NCI-H1417 (cell line): ENCODE data around the gene AXDND1.
"Not testable (repeated sequence)": the region's sequence is repeated elsewhere in the genome, so short reads cannot be mapped to it uniquely, and the experiment has no call there.

Experiments used
- DNase-seq, 3 experiments: peaks; one replicate each; lab custom pipeline; 2025; lab: John Stamatoyannopoulos, UW

Gene AXDND1, protein sequence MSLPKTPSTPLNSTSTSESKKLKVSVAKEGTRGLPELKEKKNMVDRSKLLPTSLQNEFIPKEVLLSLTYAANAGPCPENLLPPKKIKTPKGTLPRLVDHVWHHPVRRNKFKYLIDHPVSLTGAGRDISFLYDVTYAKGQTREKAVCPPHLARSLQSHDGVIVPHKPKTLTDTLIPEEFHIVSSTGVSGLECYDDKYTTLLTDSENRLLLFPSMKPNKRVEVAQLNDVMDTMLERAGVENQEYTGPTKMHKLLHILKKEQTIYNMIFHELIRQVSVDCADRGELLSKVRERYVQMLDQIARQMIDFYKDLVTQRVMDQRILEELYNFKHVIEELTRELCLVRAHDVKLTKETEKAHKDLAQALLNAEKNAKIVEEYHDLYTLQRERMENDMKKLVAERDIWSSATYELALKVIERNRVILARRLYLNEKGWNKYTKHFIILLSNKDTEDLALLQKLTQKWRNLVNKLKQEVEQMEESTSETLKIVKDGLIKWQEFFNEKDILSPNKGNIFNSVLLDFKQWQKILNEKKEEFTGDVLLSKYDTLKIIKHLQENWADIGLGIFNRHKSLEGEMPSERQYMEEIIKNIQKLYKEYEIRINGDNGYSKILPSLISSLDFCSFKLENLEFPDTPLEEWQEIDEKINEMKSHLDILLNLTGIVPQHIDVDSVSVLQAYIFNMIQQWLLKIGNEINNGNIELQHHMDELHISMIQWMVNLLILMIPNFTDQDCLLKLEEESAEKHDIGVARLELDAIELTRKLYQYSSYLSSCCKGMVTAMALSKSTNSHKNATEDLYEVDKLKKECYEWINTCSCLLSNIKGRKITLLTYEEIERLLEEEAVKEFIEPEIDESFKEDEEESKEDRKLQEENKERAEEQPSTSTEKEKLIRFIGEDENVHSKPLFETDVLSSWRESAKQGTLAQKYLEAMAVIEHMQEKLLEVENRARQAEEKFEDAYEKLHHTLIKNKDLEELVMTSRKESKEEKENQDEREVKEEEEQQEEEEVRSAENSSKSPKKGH

DNA sequence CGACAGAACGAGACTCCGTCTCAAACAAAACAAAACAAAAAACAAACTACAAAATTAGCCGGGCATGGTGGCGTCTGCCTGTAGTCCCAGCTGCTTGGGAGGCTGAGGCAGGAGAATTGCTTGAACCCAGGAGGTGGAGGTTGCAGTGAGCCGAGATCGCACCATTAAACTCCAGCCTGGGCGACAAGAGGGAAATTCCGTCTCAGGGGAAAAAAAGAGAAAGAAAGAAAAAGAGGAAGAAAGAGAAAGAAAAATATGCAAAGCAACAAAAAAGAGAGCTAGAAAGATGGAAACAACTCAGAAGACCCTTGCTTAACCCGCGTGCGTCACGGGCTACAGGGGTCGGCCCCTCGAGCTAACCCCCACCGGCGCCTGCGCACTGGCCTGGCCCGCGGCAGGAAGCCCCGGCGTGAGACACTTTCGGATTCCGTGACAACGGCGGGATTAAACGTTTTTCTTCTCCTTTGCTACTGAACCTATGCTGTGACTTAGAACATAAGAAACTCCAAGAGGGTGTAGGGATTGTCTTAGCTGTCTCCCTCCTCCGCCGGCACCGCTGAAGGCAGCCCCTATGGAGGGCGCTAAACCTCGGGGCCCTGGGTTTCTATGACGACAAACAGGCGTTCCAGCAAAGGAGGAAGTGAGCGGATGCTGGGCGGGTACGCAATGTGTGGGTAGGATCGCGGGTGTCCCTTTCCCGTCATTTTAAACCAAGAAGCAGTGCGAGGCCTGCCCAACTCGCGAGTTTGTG, at the start of gene AXDND1:
TSS of gene AXDND1 (plus strand) at position 630 of the 751 bp plus-strand sequence. CDS start 539 bp downstream, outside the sequence.
- DNase-seq: peak; percentile 90 to 92 (median 91)

DNA sequence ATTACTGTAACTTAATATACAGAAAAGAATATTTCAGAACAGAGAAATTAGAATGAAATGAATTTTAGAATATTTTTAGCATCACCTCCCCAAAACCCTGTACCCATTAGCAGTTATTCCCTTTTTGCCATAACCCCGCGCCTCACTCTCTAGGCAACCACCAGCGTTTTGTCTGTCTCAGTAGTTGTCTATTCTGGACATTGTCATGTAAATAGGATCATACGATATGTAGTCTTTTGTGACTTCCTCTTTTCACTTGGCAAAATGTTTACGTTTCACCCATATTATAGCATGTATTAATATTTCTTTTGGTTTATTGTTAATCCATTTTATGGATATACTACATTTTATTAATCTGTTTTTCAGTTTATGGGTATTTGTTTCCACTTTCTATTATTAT, 47.3 kb upstream of the AXDND1 start:
- no peak for DNase-seq

DNA sequence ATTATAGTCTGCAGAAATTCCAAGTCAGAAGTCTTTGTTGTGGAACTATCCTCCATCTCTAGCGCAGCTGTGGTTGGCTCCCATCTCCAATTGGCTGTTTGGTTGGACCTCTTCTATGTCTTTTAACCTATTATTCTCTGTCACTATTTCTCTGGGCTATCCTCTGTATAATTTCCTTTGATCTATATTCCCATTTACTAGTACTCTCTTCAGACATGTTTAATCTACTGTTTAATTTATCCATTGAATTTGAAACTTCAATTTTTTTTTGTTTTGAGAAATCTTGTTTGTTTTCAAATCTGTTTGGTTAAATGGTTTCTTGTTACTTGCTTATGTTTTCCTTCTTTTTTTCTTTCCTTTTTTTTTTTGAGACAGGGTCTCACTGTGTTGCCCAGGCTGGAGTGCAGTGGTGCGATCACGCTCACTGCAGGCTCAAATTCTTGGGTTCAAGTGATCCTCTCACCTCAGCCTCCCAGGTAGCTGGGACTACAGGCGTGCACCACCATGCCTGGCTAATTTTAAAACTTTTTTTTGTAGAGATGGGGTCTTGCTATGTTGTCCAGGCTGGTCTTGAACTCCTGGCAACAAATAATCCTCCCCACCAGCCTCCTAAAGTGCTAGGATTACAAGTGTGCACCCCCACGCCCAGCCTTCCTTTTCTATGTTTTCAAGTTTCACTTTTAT, 44.1 kb upstream of the AXDND1 start:
- DNase-seq: no peak

DNA sequence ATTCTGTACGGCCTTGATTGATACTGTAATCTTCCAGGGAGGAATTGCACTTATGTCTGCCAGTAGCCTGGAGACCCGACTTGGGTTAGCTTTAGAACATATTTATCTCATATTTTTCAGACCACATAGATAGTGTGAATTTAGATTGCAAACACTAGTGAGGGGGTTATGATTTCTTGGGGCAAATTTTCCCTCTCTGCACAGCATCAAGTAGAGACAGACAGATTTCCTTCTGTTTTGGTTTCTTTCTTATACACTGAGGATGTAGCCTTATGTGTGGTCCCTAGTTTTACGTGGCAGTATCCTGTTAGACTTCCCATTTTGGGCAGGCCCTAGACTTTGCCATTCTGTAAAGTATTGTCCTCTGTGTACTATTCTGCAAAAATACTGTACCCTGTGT, 43.2 kb upstream of the AXDND1 start:
- DNase-seq: no peak

DNA sequence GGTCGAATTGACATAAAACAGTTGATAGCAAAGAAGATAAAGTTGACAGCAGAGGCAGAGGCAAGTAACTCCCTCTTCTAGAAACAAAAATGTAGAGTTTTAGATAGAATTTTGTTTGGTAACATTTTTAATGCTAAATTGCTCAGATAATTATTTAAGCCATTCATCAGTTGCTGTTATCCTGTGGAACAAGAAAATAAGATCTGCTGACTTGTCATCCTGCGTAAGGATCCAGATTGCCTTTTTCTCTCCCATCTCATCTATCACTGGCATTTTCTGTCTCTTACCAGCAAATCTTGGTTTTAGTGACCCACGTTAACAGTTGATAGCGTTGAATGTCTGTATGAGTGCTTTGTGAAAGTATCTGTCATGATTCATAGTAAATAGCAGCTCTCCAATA, 42.3 kb upstream of the AXDND1 start:
- DNase-seq: no peak

DNA sequence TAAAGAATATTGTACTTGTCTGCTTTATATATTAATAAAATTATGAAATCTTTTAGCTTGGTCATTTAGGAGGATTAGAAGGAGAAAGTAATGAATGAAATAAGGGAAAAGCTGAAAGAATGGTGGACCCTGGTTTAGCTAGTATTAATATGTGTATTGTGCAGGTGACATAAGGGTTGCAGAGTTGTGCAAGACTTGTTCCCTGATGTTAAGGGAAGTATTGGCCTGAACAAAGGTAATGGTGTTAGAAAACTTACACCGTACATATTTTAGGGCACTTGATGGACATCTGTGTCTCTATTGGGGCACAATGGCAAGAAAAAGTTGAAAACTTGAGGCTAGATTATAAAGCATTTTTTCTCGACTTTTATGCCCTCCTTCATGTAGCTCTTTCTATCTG, 39.9 kb upstream of the AXDND1 start:
- no peak for DNase-seq

DNA sequence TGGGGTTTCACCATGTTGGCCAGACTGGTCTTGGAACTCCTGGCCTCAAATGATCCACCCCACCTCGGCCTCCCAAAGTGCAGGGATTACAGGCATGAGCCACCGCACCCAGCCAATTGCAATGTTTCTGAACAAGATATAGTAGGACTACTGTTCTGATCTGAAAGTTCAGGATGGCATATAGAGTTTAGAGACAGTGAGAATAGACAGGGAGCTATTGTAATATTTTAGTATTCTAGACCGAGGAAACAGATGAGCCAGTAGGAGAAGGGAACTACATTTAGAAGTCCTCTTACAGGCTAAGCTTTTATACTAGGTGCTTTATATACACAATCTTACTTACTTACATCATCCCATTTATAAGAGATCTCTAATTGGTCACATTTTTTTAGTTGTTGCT, 39.0 kb upstream of the AXDND1 start:
- DNase-seq: no peak

DNA sequence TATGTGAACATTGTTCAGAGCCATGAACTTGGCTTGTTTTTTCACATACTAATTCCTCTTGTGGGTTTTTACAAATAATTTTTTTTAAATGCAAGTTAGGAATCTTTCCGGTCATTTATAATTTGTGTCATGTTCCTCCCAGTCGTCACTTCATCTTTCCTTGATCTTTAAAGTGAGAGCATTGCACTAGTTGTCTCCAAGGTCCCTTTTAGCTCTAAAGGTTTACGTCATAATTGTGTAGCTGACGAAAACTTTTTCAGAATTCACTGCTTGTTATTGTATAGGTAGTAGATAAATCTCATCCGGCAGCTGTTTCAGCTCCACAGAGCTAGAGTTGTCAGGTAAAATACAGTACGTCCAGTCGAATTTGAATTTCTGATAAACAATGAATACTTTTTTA, 38.6 kb upstream of the AXDND1 start:
- no peak for DNase-seq

DNA sequence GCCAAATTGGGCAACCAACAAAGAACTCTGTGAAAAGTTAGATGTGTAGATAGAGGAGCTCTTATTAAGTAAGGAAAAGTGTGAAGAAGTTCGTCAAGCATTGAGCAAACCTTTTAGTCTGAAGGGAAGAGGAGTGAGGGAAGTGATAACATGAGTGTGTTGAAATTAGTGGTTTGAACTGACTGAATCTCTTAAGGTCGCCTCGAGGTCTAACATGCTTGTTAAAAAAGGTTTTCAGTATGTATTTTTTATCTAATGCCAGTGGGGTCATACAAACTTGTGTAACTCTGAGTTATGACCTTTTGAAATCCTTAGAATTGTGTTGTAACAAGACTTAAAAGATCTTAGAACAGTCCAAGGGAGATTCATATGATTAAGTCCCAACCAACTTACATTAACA, 38.1 kb upstream of the AXDND1 start:
- DNase-seq: no peak

DNA sequence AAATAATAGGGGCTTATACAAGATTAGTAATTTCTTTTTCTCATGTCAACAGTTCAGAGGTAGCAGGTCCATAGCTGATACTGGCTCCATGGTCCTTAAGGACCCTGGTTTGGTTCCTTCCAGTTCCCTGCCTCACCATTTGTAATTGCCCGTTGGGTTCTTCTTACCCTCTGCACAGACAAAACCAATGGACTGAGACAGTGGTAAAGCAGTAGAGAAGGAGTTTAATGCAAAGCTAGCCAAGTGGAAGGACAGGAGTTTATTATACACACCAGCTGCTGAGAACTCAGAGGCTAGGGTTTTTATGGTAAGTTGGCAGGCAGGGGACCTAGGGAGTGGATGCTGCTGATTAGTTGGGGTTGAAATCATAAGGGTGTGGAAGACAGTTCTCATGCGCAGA, 35.9 kb upstream of the AXDND1 start:
- no peak for DNase-seq

DNA sequence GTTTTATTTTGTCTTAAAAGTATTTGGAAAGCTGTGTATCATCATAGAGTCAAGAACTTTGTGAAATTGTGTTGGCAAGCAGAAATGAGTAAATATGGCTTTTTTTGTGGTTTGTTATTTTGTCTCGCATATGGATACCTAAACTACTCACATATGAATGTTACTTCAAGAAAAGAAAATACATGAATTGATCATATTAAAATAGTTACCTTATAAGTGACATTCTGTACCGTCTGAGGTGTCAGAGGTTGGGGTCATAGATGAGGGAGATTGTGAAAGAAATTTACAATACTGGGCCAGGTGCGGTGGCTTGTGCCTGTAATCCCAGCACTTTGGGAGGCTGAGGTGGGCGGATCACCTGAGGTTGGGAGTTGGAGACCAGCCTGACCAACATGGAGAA, 31.3 kb upstream of the AXDND1 start:
- no peak for DNase-seq

DNA sequence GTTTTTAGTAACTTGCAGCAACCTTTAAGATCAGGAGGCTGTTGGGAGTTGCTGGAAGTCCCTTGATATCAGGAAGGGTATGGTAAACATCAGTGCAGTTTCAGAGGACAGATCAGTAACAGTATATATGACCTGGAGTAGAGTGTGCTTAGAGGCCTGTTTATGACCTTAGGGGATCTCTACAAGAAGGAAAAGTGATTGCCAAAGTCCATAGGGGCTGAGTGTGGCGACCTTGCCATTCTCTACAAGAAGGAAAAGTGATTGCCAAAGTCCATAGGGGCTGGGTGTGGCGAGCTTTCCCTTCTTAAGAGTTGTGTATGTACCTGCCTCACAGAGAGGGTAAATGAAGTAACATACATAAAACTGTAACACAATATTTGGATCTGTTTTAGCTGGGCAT, 28.5 kb upstream of the AXDND1 start:
- no peak for DNase-seq

DNA sequence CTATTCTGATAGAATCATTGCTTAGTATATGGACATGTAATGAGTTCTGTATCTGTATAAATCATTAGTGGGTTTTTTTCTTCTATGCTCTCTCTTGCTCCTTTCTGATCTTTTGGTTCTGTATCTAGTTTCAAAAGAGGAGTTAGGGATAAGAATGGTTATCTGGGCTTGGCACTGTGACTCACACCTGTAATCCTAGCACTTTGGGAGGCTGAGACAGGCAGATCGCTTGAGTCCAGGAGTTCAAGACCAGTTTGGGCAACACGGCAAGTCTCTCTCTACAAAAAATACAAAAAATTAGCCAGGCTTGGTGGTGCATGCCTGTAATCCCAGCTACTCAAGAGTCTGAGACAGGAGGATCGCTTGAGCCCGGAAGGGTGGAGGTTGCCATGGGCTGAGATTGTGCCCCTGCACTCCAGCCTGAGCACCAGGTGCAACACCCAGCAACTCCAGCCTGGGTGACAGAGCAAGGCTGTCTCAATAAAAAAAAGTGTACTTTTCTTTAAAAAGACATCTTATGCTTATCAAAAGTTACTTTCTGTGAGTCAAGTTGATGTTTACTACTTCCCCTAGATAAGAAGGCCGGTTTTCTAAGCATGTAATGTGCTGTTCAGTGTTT, 27.7 kb upstream of the AXDND1 start:
- no peak for DNase-seq

DNA sequence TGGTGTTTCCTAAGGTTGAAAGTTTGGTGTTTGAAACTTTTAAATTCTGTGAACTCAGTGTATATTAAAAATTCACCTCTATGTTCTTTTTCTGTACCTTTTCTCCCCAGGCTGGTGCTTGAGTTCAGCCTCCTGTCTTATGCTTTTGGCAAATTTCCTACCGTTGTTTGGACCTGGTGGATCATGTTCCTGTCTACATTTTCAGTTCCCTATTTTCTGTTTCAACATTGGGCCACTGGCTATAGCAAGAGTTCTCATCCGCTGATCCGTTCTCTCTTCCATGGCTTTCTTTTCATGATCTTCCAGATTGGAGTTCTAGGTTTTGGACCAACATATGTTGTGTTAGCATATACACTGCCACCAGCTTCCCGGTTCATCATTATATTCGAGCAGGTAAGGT, 24.9 kb upstream of the AXDND1 start:
- no peak for DNase-seq

DNA sequence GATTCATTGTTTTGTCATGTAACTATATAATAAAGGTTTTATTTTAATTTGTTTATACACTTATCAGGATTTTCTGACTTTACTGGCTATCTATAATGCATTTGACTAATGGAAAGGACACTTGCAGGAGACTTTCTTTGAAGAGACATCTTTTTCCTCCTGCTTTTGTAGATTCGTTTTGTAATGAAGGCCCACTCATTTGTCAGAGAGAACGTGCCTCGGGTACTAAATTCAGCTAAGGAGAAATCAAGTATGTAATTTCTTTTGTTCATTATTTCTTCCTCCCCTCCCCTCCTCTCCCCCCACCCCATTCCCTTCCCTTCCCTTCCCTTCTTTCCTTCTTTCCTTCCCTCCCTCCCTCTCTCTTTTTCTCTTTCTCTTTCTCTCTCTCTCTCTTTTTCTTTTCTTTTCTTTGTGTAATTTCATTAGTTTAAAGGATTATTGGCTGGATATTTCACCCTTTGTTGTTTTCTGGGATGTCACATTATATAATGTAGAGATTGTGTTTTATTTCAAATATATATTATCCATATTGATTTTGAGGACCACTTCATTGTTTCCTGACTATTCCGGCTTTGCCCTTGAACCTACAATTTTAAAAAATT, 23.7 kb upstream of the AXDND1 start:
- DNase-seq: no peak

DNA sequence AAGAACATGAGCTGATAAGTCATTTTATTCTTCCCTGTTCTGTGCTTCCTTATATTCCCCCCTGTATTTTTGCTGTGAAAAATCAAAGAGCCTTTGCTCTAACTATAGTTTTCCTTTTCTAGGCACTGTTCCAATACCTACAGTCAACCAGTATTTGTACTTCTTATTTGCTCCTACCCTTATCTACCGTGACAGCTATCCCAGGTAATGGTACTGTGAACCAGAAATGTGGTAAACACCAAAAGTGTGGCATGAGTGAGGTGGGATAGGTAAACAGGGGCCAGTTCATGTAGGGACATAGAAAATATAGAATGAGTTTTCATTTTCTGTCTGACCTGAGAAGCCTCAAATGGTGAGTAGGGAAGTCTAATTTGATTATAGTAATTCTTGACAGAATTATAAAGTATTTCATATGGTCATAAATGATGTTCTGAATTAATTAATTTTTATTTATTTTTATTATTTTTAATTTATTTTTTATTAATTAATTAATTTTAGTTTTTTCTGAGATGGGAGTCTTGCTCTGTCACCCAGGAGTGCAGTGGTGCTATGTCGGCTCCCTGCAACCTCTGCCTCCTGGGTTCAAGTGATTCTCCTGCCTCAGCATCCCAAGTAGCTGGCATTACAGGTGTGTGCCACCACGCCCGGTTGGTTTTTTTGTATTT, 22.9 kb upstream of the AXDND1 start:
- DNase-seq: no peak

DNA sequence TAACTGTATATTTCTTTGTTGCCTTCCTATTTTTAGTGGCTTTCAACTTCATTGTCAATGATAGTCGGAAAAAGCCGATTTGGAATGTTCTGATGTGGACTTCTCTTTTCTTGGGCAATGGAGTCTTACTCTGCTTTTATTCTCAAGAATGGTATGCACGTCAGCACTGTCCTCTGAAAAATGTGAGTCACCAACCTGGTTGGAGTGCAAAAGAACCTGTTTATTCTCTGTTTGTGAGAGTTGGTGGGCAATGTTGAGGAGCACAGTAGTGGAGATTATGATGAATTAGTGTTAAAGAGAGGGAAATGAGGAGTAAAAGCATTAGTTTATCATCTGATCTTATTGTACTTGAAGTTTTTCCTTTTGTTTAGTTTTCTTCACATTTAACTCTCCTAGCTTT, 14.5 kb upstream of the AXDND1 start:
- no peak for DNase-seq

DNA sequence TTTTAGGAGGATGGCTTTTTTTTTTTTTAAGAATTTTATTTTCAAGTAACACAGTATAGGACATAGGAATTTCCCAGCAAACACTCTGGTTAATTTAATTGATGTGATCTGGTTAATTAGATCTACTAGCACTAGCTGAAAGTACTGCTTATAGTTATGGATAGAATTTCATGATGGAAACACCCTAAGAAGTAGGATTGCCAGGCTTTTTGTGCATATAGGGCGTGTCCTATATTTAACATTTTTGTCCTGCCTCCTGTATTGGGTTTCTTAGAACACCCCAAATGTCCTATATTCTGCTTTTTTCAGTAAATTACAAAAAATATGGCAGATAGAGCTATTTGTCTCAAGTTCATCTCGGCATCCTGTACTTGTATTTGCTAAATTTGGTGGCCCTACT, 13.5 kb upstream of the AXDND1 start:
- no peak for DNase-seq

DNA sequence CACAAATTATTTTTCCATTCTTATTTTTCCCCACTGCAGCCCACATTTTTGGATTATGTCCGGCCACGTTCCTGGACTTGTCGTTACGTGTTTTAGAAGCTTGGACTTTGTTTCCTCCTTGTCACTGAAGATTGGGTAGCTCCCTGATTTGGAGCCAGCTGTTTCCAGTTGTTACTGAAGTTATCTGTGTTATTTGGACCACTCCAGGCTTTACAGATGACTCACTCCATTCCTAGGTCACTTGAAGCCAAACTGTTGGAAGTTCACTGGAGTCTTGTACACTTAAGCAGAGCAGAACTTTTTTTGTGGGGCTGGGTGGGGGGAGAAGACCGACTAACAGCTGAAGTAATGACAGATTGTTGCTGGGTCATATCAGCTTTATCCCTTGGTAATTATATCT, 12.2 kb upstream of the AXDND1 start:
- no peak for DNase-seq

DNA sequence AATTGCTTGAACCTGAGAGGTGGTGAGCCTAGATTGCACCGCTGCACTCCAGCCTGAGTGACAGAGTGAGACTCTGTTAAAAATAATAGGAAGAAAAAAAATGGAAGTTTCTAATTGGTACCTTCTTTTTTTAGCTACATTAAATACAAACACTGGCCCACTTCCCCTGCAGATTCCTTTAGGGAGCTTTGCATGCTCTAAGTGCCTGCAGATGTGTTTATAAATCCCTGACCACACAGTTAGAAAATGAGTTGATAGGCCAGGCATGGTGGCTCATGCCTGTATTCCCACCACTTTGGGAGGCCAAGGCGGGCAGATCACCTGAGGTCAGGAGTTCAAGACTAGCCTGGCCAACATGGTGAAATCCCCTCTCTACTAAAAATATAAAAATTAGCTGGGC, 4.1 kb upstream of the AXDND1 start:
- not testable (repeated sequence) for DNase-seq
